Globus pallidus (tissue), 1 donor: Measurements from ENCODE around the gene PRR19.
"Not testable (repeated sequence)": the region's sequence is repeated elsewhere in the genome, so short reads cannot be mapped to it uniquely, and the experiment has no call there.

ENCODE experiments used
- DNase-seq: peaks from one replicate; pipeline ENCODE4 v3.0.0-alpha.2; 2015; ENCODE audit warnings: low spot score

Gene PRR19

GRCh38 chr19:42301646-42302203 lies at the start of gene PRR19:
Gene PRR19, plus strand, starts transcription at chr19:42302132. Its CDS starts 7,453 bp downstream, at chr19:42309585.
- DNase-seq, result no peak

GRCh38 chr19:42252365-42253244 lies 49.3 kb upstream of the PRR19 start:
- DNase-seq, result peak; percentile 95

- peak; percentile 60 for DNase-seq
Observed at GRCh38 chr19:42253245-42254088, 48.5 kb upstream of the PRR19 start.

GRCh38 chr19:42254089-42254849 lies 47.7 kb upstream of the PRR19 start:
- peak; percentile 87 for DNase-seq

GRCh38 chr19:42254850-42255765 lies 46.8 kb upstream of the PRR19 start, which contains the start of gene ERF:
Gene ERF, minus strand, starts transcription at chr19:42255128. Its CDS starts 129 bp downstream, at chr19:42254999.
- peak; percentile 93 for DNase-seq

GRCh38 chr19:42255766-42256745 lies 45.9 kb upstream of the PRR19 start:
- peak; percentile 71 for DNase-seq

- not testable (repeated sequence) for DNase-seq
Observed at GRCh38 chr19:42257842-42258241, 44.1 kb upstream of the PRR19 start.

GRCh38 chr19:42261763-42262162 lies 40.2 kb upstream of the PRR19 start:
- no peak for DNase-seq

- DNase-seq, result not testable (repeated sequence)
Observed at GRCh38 chr19:42266105-42266504, 35.8 kb upstream of the PRR19 start.

GRCh38 chr19:42266928-42267603 lies 34.9 kb upstream of the PRR19 start:
- DNase-seq, result not testable (repeated sequence)

GRCh38 chr19:42267644-42268141 lies 34.2 kb upstream of the PRR19 start:
- no peak for DNase-seq

GRCh38 chr19:42268142-42268703 lies 33.7 kb upstream of the PRR19 start:
- peak; percentile 100 for DNase-seq

- peak; percentile 100 for DNase-seq
Observed at GRCh38 chr19:42268704-42269477, 33.0 kb upstream of the PRR19 start, which contains the start of gene CIC. Gene CIC, plus strand, starts transcription at chr19:42269252. Its CDS starts 2,532 bp downstream, at chr19:42271784.

- peak; percentile 32 for DNase-seq
Observed at GRCh38 chr19:42269478-42270345, 32.2 kb upstream of the PRR19 start.

- peak; percentile 71 for DNase-seq
Observed at GRCh38 chr19:42270346-42271044, 31.4 kb upstream of the PRR19 start.

GRCh38 chr19:42271045-42271419 lies 30.9 kb upstream of the PRR19 start:
- peak; percentile 46 for DNase-seq
